ENCODE data around the gene GRM7. TPM values are rescaled to one million over a fixed set of nuclear protein-coding genes. Genes with fewer than 3 reads are reported as not detected.
A peak's percentile ranks its signal among the peaks of the same experiment; 100 is the strongest.

The GRM7 gene
- total and polyA plus RNA-seq, 4 donors, result 0.20 to 1.3 (median 0.80) TPM

DNA sequence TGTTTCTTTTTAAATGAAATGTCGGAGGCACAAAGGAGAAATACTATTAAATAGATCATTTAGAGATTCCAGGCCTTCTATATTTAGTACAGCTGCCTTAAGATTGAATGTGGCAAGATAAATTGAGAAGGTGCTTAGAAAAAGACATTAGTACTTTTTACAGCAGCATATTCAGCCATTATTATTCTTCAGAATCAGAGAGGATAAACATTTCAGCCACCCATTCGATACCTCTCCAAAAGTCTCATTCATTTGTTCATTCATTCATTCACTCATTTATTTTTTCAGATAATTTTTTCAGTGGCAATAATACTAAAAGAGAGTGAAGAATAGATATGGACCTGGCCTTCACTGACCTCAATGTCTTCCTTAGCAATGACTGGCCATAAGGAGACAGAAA lies 347.0 kb downstream of the GRM7 start:
- Histone ChIP-seq H3K4me3 (no peak overlapping the region), H3K27me3 (ENCODE audit: control insufficient read depth in 3 of 3, insufficient read depth in 3 of 3, low read length in 2 of 3) (no peaks in the 10 kb centered on the region), H3K9ac (ENCODE audit: insufficient read depth in 1 of 2, low read length in 2 of 2) (no peak overlapping the region), H3K9me3 (ENCODE audit: control insufficient read depth in 4 of 4, insufficient read depth in 3 of 4, low read length in 3 of 4) (no peaks in the 10 kb centered on the region), H3K36me3 (ENCODE audit: control insufficient read depth in 4 of 4, insufficient read depth in 4 of 4, low read length in 4 of 4) (no peaks in the 10 kb centered on the region), H3K4me1 (ENCODE audit: control insufficient read depth in 5 of 5, insufficient read depth in 5 of 5, low read length in 5 of 5) (no peaks in the 10 kb centered on the region), H3K27ac (ENCODE audit: low read depth in 1 of 2, low read length in 1 of 2) (no peak overlapping the region)
- no peak for DNase-seq
- TF ChIP-seq, protein P1, sequence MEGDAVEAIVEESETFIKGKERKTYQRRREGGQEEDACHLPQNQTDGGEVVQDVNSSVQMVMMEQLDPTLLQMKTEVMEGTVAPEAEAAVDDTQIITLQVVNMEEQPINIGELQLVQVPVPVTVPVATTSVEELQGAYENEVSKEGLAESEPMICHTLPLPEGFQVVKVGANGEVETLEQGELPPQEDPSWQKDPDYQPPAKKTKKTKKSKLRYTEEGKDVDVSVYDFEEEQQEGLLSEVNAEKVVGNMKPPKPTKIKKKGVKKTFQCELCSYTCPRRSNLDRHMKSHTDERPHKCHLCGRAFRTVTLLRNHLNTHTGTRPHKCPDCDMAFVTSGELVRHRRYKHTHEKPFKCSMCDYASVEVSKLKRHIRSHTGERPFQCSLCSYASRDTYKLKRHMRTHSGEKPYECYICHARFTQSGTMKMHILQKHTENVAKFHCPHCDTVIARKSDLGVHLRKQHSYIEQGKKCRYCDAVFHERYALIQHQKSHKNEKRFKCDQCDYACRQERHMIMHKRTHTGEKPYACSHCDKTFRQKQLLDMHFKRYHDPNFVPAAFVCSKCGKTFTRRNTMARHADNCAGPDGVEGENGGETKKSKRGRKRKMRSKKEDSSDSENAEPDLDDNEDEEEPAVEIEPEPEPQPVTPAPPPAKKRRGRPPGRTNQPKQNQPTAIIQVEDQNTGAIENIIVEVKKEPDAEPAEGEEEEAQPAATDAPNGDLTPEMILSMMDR (IDR thresholded peaks at IDR 0.05; ENCODE audit: control extremely low read depth, extremely low read depth), result no peak
- 80 to 87% methylated on average over 2 of the region's 2 CpGs for WGBS, 2 donors
- no peak for ATAC-seq (ENCODE audit: insufficient read depth, low FRiP score)

DNA sequence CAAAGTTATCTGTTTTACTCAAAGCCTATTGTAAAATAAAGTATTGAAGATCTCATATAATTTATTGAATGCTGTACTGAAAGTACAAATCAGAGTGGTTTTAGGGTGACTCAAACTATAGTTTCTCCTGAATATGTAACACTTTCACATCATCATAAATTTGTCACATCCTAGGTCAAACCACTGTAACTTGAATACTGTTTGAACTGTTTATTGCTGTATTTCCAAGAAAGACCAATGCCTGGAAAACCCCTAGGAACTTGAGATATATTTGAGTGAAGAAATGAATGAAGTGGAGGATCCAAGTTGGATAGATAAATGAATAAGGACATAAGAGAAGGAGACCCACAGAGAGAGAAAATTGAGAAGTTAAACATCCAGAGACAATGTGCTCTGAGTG lies 348.2 kb downstream of the GRM7 start:
- no peak overlapping the region for H3K9ac ChIP-seq (ENCODE audit: insufficient read depth in 1 of 2, low read length in 2 of 2)
- TF ChIP-seq, protein P1 (IDR thresholded peaks at IDR 0.05; ENCODE audit: control extremely low read depth, extremely low read depth), result no peak
- no peak overlapping the region for H3K27ac ChIP-seq (ENCODE audit: low read depth in 1 of 2, low read length in 1 of 2)
- no peaks in the 10 kb centered on the region for H3K36me3 ChIP-seq (ENCODE audit: control insufficient read depth in 4 of 4, insufficient read depth in 4 of 4, low read length in 4 of 4)
- no peaks in the 10 kb centered on the region for H3K27me3 ChIP-seq (ENCODE audit: control insufficient read depth in 3 of 3, insufficient read depth in 3 of 3, low read length in 2 of 3)
- H3K4me1 ChIP-seq (ENCODE audit: control insufficient read depth in 5 of 5, insufficient read depth in 5 of 5, low read length in 5 of 5), result no peaks in the 10 kb centered on the region
- no peak overlapping the region for H3K4me3 ChIP-seq
- H3K9me3 ChIP-seq (ENCODE audit: control insufficient read depth in 4 of 4, insufficient read depth in 3 of 4, low read length in 3 of 4), result no peaks in the 10 kb centered on the region
- DNase-seq, result no peak
- ATAC-seq (ENCODE audit: insufficient read depth, low FRiP score), result no peak

DNA sequence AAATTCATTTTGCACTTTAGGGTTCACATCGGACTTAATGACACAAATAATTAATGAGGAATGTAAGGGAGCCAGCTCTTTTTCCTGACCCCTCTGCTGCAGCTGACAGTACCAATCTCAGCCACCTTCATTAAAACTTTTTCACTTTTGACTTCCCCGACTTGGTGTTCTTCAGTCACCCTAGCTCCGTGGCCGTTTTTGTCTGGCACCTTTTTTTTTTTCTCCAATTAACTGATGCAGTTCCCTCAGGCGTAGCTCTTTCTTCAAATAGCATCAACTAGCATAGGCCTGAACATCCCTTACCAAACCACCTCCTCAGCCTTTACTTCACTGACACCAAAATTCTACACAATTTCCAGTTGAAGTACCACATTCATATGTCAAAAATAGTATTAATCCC lies 350.8 kb downstream of the GRM7 start:
- 57 to 87% methylated on average over 5 of the region's 5 CpGs for WGBS, 2 donors
- H3K36me3 ChIP-seq (ENCODE audit: control insufficient read depth in 4 of 4, insufficient read depth in 4 of 4, low read length in 4 of 4), result no peaks in the 10 kb centered on the region
- DNase-seq (no peak), ATAC-seq (ENCODE audit: insufficient read depth, low FRiP score) (no peak)
- no peaks in the 10 kb centered on the region for H3K4me1 ChIP-seq (ENCODE audit: control insufficient read depth in 5 of 5, insufficient read depth in 5 of 5, low read length in 5 of 5)
- TF ChIP-seq, protein P1 (IDR thresholded peaks at IDR 0.05; ENCODE audit: control extremely low read depth, extremely low read depth), result no peak
- H3K27me3 ChIP-seq (ENCODE audit: control insufficient read depth in 3 of 3, insufficient read depth in 3 of 3, low read length in 2 of 3), result no peaks in the 10 kb centered on the region
- no peaks in the 10 kb centered on the region for H3K9me3 ChIP-seq (ENCODE audit: control insufficient read depth in 4 of 4, insufficient read depth in 3 of 4, low read length in 3 of 4)
- H3K27ac ChIP-seq (ENCODE audit: low read depth in 1 of 2, low read length in 1 of 2), result no peak overlapping the region
- H3K4me3 ChIP-seq, result no peak overlapping the region
- no peak overlapping the region for H3K9ac ChIP-seq (ENCODE audit: insufficient read depth in 1 of 2, low read length in 2 of 2)

DNA sequence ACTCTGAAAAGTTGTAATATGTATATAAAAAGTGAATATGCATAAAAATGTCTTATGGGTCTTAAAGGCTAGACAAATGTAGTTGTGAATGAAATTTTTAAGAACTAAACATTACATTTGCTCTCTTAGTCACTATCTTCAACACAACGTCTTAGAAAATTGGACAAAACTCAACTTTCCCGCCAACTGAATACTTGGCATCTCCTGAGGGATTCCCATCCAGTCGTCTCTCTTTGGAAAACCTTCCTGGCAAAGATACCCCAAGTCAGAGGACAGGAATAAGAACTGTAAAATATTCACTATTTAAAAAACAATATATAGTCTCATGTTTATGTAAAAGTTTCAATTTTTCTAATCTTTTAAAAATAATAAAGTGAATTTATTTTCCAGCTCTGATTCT lies 354.8 kb downstream of the GRM7 start:
- Histone ChIP-seq H3K4me1 (ENCODE audit: control insufficient read depth in 5 of 5, insufficient read depth in 5 of 5, low read length in 5 of 5) (no peaks in the 10 kb centered on the region), H3K4me3 (no peak overlapping the region), H3K9me3 (ENCODE audit: control insufficient read depth in 4 of 4, insufficient read depth in 3 of 4, low read length in 3 of 4) (no peaks in the 10 kb centered on the region), H3K9ac (ENCODE audit: insufficient read depth in 1 of 2, low read length in 2 of 2) (no peak overlapping the region), H3K36me3 (ENCODE audit: control insufficient read depth in 4 of 4, insufficient read depth in 4 of 4, low read length in 4 of 4) (no peaks in the 10 kb centered on the region), H3K27me3 (ENCODE audit: control insufficient read depth in 3 of 3, insufficient read depth in 3 of 3, low read length in 2 of 3) (no peaks in the 10 kb centered on the region), H3K27ac (ENCODE audit: low read depth in 1 of 2, low read length in 1 of 2) (no peak overlapping the region)
- TF ChIP-seq, protein P1 (IDR thresholded peaks at IDR 0.05; ENCODE audit: control extremely low read depth, extremely low read depth), result no peak
- 68 to 89% methylated on average over 3 of the region's 3 CpGs for WGBS, 2 donors
- ATAC-seq (ENCODE audit: insufficient read depth, low FRiP score) (no peak), DNase-seq (peak in 1 of 3 donors; percentile 12)

Measured in lung (tissue), 12 donors.